Activated naive CD4-positive, alpha-beta T cell treated with anti-CD3 and anti-CD28 coated beads, Interleukin-2, amount 10 ng/mL, durations not matched to agents 7 days and 5 days (primary cell): ENCODE data around the gene TM7SF3.
"Not testable (repeated sequence)": the region's sequence is repeated elsewhere in the genome, so short reads cannot be mapped to it uniquely, and the experiment has no call there.

Source experiments
- CTCF ChIA-PET: fragments of 350-600 bp; sonication (Branson Sonifier 250); formaldehyde crosslinking; loops from one replicate; lab custom pipeline; 2021; ENCODE audit warnings: antibody characterized with exemption; lab: Charles Lee
- DNase-seq: peaks from one replicate; pipeline ENCODE4 v3.0.0-alpha.2; 2020
- H3K27ac Mint-ChIP-seq: one replicate; pipeline ENCODE4 v1.8.0; 2021; ENCODE audit warnings: mild to moderate bottlenecking, moderate library complexity, mixed read lengths
- H3K27me3 Mint-ChIP-seq: one replicate; pipeline ENCODE4 v1.8.0; 2021; ENCODE audit warnings: mild to moderate bottlenecking, mixed read lengths
- H3K36me3 Mint-ChIP-seq: one replicate; pipeline ENCODE4 v1.8.0; 2021; ENCODE audit warnings: mixed read lengths
- H3K4me1 Mint-ChIP-seq: one replicate; pipeline ENCODE4 v1.8.0; 2021; ENCODE audit warnings: mixed read lengths
- H3K4me3 Mint-ChIP-seq: one replicate; pipeline ENCODE4 v1.8.0; 2021; ENCODE audit warnings: mild to moderate bottlenecking, moderate library complexity, mixed read lengths
- H3K9me3 Mint-ChIP-seq: one replicate; pipeline ENCODE4 v1.8.0; 2021; ENCODE audit warnings: mixed read lengths

Gene TM7SF3

DNA sequence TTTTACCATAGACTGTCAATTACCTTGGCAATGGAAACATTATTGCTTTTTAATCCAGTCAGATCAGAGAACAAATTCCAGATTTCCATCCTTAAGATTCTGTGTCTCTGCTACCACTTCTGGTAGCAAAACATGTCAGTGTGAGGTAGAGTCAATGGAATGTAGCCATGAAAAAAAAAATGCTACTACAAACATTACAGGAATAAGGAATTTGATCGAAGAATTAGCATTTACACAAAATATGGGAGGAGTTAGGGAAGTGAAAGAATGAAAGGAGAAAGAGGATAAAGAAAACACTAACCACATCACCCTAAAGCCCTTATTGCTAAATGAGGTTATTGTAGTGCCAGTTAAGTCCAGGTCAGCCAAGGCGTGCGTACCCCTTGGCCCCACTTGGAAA lies 17.3 kb upstream of the TM7SF3 start:
- CTCF ChIA-PET, result interaction anchor here (0.6 kb wide), 1 partner anchor 152 kb away, joined by 3 read pairs; no protein-coding TSS in a partner anchor
- Mint-ChIP-seq H3K36me3 (peaks cover 55% of the 10 kb centered on the region), H3K27me3 (no peaks in the 10 kb centered on the region), H3K4me3 (no peak overlapping the region), H3K4me1 (no peaks in the 10 kb centered on the region), H3K9me3 (no peaks in the 10 kb centered on the region), H3K27ac (no peak overlapping the region)
- DNase-seq, result no peak

- Mint-ChIP-seq H3K27ac (no peak overlapping the region), H3K36me3 (peaks cover 40% of the 10 kb centered on the region), H3K4me3 (no peak overlapping the region), H3K9me3 (no peaks in the 10 kb centered on the region), H3K4me1 (peaks cover 43% of the 10 kb centered on the region), H3K27me3 (peaks cover 5% of the 10 kb centered on the region)
- no peak for DNase-seq
- CTCF ChIA-PET, result interaction anchor here (0.8 to 1.4 kb wide), 3 partner anchors 10 to 29 kb away, joined by 3 to 4 read pairs (median 3); no protein-coding TSS in a partner anchor
Measured at GRCh38 chr12:27026257-27026656, 12.1 kb upstream of the TM7SF3 start.

GRCh38 chr12:27025116-27025515 lies 10.9 kb upstream of the TM7SF3 start:
- H3K4me3 Mint-ChIP-seq, result no peak overlapping the region
- no peak for DNase-seq
- H3K4me1 Mint-ChIP-seq, result peaks cover 43% of the 10 kb centered on the region
- H3K27ac Mint-ChIP-seq, result no peak overlapping the region
- CTCF ChIA-PET, result interaction anchor here (1.3 to 1.9 kb wide), 3 partner anchors 9 to 284 kb away, joined by 4 to 7 read pairs (median 7); no protein-coding TSS in a partner anchor
- H3K27me3 Mint-ChIP-seq, result peaks cover 12% of the 10 kb centered on the region
- H3K9me3 Mint-ChIP-seq, result no peaks in the 10 kb centered on the region
- H3K36me3 Mint-ChIP-seq, result peaks cover 31% of the 10 kb centered on the region

DNA sequence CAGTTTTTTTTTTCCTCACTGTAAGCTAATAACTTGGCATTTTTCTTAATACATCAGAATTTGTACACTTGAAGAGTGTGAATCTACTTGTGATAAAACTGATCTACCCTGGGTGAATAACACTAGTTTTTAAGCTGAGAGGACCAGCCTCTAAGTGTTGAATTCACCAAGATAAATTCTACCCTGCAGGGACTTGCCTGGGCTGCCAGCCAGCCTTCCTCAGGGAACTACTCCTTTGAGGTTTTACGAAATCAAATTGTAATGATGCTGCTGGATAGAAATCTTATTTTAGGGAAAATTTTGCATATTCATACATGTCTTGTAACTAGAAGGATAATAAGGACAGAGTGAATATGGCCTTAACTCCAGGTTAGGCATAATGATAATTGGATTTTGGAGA lies 10.1 kb upstream of the TM7SF3 start:
- CTCF ChIA-PET, result interaction anchor here (1.3 to 1.9 kb wide), 3 partner anchors 9 to 285 kb away, joined by 4 to 7 read pairs (median 7); no protein-coding TSS in a partner anchor

DNA sequence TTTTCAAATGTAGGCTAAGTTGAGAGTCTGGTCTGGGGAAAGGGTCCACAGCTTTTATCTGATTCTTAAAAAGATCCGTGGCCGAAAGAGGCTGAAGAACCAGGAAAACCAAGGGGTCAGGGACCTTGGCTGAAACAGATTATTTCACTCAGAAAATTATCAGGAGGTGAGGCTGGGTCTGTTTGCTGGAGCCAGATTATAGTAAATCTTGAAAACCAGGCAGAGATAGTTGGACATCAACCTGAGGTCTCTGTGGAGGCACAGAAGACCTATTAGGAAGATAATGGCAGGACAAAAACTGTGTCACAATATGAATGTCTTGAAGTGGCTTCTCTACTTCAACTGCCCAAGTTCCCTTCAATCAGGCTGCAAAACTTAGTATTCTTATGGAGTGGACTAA lies 6.6 kb upstream of the TM7SF3 start:
- Mint-ChIP-seq H3K27ac (no peak overlapping the region), H3K36me3 (peaks cover 9% of the 10 kb centered on the region), H3K4me3 (no peak overlapping the region), H3K27me3 (peaks cover 15% of the 10 kb centered on the region), H3K9me3 (no peaks in the 10 kb centered on the region), H3K4me1 (peaks cover 46% of the 10 kb centered on the region)
- CTCF ChIA-PET, result interaction anchor here (1.0 to 1.4 kb wide), 3 partner anchors 187 to 286 kb away, joined by 3 to 5 read pairs (median 4); no protein-coding TSS in a partner anchor
- DNase-seq, result no peak

More for the DNA sequence above, 10.1 kb upstream of the TM7SF3 start:
- Mint-ChIP-seq H3K27ac (no peak overlapping the region), H3K27me3 (peaks cover 12% of the 10 kb centered on the region), H3K36me3 (peaks cover 26% of the 10 kb centered on the region), H3K4me1 (peaks cover 43% of the 10 kb centered on the region), H3K9me3 (no peaks in the 10 kb centered on the region), H3K4me3 (peak overlapping the region; percentile 26)
- no peak for DNase-seq

DNA sequence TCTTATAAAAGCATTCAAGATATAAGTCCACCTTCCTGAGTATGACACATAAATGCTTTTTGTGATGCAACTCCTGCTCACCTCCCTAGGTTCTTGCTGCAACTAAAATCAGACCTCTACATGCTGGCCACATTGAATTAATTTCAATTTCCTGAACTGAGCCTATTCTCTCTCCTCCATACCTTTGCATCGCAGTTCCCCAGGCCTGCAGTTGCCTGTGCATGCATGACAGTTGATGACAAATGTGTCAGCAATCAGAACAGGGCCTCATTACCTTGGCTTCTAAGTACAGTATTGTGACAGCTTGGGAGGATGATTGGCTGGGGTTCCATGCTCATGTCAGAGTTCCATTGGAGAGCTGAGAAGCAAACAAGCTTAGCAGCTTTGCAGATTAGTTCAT lies 3.9 kb upstream of the TM7SF3 start:
- Mint-ChIP-seq H3K9me3 (no peaks in the 10 kb centered on the region), H3K4me1 (peaks cover 41% of the 10 kb centered on the region), H3K36me3 (peaks cover 6% of the 10 kb centered on the region), H3K4me3 (no peak overlapping the region), H3K27me3 (peaks cover 15% of the 10 kb centered on the region), H3K27ac (no peak overlapping the region)
- CTCF ChIA-PET, result interaction anchor here (1.2 to 5.0 kb wide), 2 partner anchors 286 to 288 kb away, joined by 3 to 105 read pairs; no protein-coding TSS in a partner anchor
- DNase-seq, result no peak

DNA sequence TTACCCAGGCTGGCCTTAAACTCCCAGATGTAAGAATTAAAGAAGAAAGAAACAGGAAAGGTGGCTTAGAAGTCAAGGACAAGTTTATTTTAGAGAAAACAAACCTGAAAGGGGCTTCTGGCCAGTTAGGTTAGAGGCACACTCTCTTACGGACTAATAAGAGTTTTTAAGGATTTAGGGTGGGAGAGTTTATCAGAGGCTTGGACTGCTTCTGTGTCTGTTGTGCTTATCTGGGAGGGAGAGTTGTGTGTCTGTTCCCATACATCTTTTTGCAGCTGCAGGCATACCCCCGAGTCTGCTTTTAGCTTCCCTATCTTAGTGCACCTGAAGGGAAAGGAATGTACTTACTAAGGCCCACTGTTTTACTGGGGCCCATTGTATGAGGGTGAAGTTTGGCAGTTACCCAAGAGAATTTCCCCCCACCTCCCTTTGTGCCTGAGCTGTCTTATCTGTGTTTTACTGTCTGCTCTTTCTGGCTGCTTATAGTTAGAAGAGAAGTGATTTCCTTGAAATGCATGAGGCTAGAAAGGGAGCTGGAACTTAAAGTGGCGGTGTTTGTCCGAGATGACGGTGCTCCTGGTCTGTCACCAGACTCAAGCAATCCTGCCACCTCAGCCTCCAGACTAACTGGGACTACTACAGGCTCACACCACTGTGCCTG lies 3.1 kb upstream of the TM7SF3 start:
- CTCF ChIA-PET, result interaction anchor here (0.7 to 5.0 kb wide), 2 partner anchors 53 to 288 kb away, joined by 3 to 105 read pairs; no protein-coding TSS in a partner anchor
- H3K27ac Mint-ChIP-seq, H3K4me3 Mint-ChIP-seq: not testable (repeated sequence)

GRCh38 chr12:27015730-27016076 lies 1.5 kb upstream of the TM7SF3 start:
- H3K27me3 Mint-ChIP-seq, result peaks cover 8% of the 10 kb centered on the region
- no peak for DNase-seq
- CTCF ChIA-PET, result interaction anchor here (0.6 to 5.0 kb wide), 16 partner anchors 9 to 1128 kb away, joined by 3 to 105 read pairs (median 4); partner anchors contain the start of gene INTS13
- H3K9me3 Mint-ChIP-seq, result no peaks in the 10 kb centered on the region
- peaks cover 8% of the 10 kb centered on the region for H3K36me3 Mint-ChIP-seq
- H3K4me3 Mint-ChIP-seq, result no peak overlapping the region
- peak overlapping the region; percentile 98 for H3K27ac Mint-ChIP-seq
- H3K4me1 Mint-ChIP-seq, result peaks cover 48% of the 10 kb centered on the region

More for the DNA sequence above, 3.1 kb upstream of the TM7SF3 start:
- H3K36me3 Mint-ChIP-seq, DNase-seq, H3K9me3 Mint-ChIP-seq: not testable (repeated sequence)
- H3K4me1 Mint-ChIP-seq, result peaks cover 41% of the 10 kb centered on the region
- H3K27me3 Mint-ChIP-seq, result peaks cover 13% of the 10 kb centered on the region

DNA sequence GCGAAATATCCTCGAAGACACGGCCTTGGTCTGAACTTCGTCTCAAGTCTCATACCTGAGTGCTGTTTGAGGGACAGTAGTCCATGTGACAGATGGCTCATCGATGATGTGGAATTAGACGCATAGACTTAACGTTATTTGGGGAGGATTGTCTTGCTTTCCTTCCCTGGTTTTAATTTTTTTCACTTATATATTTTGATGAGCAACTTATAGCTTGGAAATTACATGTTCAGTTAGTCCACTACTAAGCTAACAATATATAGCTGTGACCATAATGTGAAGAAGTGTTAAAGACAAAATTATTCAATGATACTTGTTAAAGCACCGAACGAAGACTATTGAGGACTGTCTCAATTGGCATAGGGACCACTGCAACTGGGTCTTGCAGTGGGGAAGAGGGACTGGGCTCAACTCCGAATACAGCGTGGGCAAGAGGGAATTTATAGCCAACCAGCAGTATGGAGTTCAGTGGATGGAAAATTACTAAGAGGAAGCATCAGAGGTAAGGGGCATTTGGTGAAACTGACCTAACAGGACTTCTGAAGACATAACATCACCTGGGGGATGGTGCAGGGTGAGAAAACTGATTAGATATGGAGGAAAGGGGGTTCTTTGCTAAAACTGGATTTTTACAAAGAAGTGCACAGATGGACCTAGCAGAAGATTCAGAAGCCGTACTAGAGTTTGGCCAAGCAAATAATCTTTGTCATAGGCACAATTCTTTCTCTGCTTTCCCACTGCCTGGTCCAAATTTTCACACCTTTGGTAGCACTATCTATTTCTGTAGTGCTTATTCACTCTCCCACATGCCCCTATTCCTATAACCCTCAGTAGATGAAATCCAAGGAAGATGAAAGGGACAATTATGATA lies 910 bp upstream of the TM7SF3 start:
- Mint-ChIP-seq H3K9me3 (no peaks in the 10 kb centered on the region), H3K36me3 (peaks cover 14% of the 10 kb centered on the region), H3K4me3 (peak overlapping the region; percentile 94), H3K4me1 (peaks cover 54% of the 10 kb centered on the region), H3K27ac (peak overlapping the region; percentile 98), H3K27me3 (peaks cover 3% of the 10 kb centered on the region)
- CTCF ChIA-PET, result interaction anchor here (0.6 to 5.0 kb wide), 18 partner anchors 8 to 461 kb away, joined by 3 to 105 read pairs (median 4); partner anchors contain the start of genes INTS13 and MED21
- DNase-seq, result no peak

DNA sequence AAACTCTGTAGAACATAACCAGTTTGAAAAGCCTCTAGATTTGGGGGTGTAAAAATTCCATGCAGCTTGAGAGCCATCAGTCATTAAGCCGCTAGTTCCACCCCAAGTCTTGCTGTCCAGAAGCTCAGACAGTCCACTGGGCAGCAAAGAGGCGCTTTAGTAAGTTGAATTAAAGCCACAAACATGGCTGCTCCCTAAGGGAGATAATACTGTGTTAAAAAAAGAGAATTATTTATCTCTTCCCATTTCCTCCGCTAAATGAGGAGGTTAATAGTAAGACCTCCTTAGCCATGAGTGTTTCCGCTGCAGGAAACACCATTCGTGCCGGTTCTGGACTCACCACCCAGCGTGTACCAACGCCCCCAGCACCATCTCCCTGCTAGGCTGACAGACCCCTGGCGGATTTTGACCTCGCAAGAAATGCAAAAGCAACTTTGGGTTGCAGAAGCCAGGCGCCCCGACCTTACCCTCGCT lies 536 bp downstream of the TM7SF3 start:
- Mint-ChIP-seq H3K36me3 (peaks cover 16% of the 10 kb centered on the region), H3K4me1 (peaks cover 58% of the 10 kb centered on the region), H3K9me3 (no peaks in the 10 kb centered on the region), H3K27me3 (peaks cover 2% of the 10 kb centered on the region), H3K4me3 (peak overlapping the region; percentile 94), H3K27ac (peak overlapping the region; percentile 98)
- DNase-seq, result no peak
- CTCF ChIA-PET, result interaction anchor here (0.7 to 5.0 kb wide), 9 partner anchors 9 to 895 kb away, joined by 3 to 105 read pairs (median 3); partner anchors contain the start of gene MED21

GRCh38 chr12:27012982-27013255 lies 1.3 kb downstream of the TM7SF3 start:
- peaks cover 62% of the 10 kb centered on the region for H3K4me1 Mint-ChIP-seq
- H3K9me3 Mint-ChIP-seq, result no peaks in the 10 kb centered on the region
- H3K27me3 Mint-ChIP-seq, result no peaks in the 10 kb centered on the region
- peak overlapping the region; percentile 94 for H3K4me3 Mint-ChIP-seq
- DNase-seq, result no peak
- CTCF ChIA-PET, result interaction anchor here (1.0 to 5.0 kb wide), 4 partner anchors 10 to 293 kb away, joined by 3 to 105 read pairs (median 8); partner anchors contain the start of gene MED21
- H3K27ac Mint-ChIP-seq, result no peak overlapping the region
- H3K36me3 Mint-ChIP-seq, result peaks cover 19% of the 10 kb centered on the region

- peaks cover 62% of the 10 kb centered on the region for H3K4me1 Mint-ChIP-seq
- CTCF ChIA-PET, result interaction anchor here (0.6 to 2.4 kb wide), 5 partner anchors 10 to 1573 kb away, joined by 3 to 11 read pairs (median 3); partner anchors contain the start of gene MED21
- no peak for DNase-seq
- no peaks in the 10 kb centered on the region for H3K27me3 Mint-ChIP-seq
- H3K4me3 Mint-ChIP-seq, result peak overlapping the region; percentile 94
- no peak overlapping the region for H3K27ac Mint-ChIP-seq
- no peaks in the 10 kb centered on the region for H3K9me3 Mint-ChIP-seq
- peaks cover 19% of the 10 kb centered on the region for H3K36me3 Mint-ChIP-seq
Measured at GRCh38 chr12:27012239-27012981, 1.8 kb downstream of the TM7SF3 start.

GRCh38 chr12:27009881-27010301 lies 4.3 kb downstream of the TM7SF3 start:
- Mint-ChIP-seq H3K36me3 (peaks cover 21% of the 10 kb centered on the region), H3K4me3 (no peak overlapping the region), H3K27ac (no peak overlapping the region), H3K27me3 (no peaks in the 10 kb centered on the region), H3K4me1 (peaks cover 49% of the 10 kb centered on the region), H3K9me3 (no peaks in the 10 kb centered on the region)
- DNase-seq, result no peak
- CTCF ChIA-PET, result interaction anchor here (1.0 to 2.3 kb wide), 4 partner anchors 11 to 396 kb away, joined by 3 to 11 read pairs (median 4); no protein-coding TSS in a partner anchor
